ENCODE measurements around the gene NSMCE4A.
"Not testable (repeated sequence)": the region's sequence is repeated elsewhere in the genome, so short reads cannot be mapped to it uniquely, and the experiment has no call there.

NSMCE4A gene

GRCh38 chr10:121974535-121975294, at the start of gene NSMCE4A:
Gene NSMCE4A, minus strand, starts transcription at chr10:121975217. Its CDS starts 52 bp downstream, at chr10:121975165.
- DNase-seq, result peak; percentile 25

- DNase-seq, result not testable (repeated sequence)
These were observed 48.2 kb upstream of the NSMCE4A start for GRCh38 chr10:122023257-122023656.

GRCh38 chr10:122022276-122022675, 47.3 kb upstream of the NSMCE4A start:
- no peak for DNase-seq

GRCh38 chr10:122021828-122022227, 46.8 kb upstream of the NSMCE4A start:
- no peak for DNase-seq

- no peak for DNase-seq
These were observed 46.4 kb upstream of the NSMCE4A start for GRCh38 chr10:122021379-122021778.

- DNase-seq, result no peak
These were observed 45.2 kb upstream of the NSMCE4A start for GRCh38 chr10:122020226-122020625.

GRCh38 chr10:122019414-122019975, 44.5 kb upstream of the NSMCE4A start:
- DNase-seq, result peak; percentile 58

GRCh38 chr10:122018951-122019413, 44.0 kb upstream of the NSMCE4A start:
- DNase-seq, result peak; percentile 35

GRCh38 chr10:122018491-122018890, 43.5 kb upstream of the NSMCE4A start:
- DNase-seq, result no peak

GRCh38 chr10:122017926-122018325, 42.9 kb upstream of the NSMCE4A start:
- not testable (repeated sequence) for DNase-seq

GRCh38 chr10:122014652-122015248, 39.7 kb upstream of the NSMCE4A start:
- no peak for DNase-seq

GRCh38 chr10:122013311-122013780, 38.3 kb upstream of the NSMCE4A start:
- no peak for DNase-seq

GRCh38 chr10:122012731-122013130, 37.7 kb upstream of the NSMCE4A start:
- DNase-seq, result no peak

- no peak for DNase-seq
These were observed 35.5 kb upstream of the NSMCE4A start for GRCh38 chr10:122010405-122011050.

GRCh38 chr10:122007415-122007814, 32.4 kb upstream of the NSMCE4A start:
- no peak for DNase-seq

GRCh38 chr10:122001698-122002097, 26.7 kb upstream of the NSMCE4A start:
- no peak for DNase-seq

- no peak for DNase-seq
These were observed 24.3 kb upstream of the NSMCE4A start for GRCh38 chr10:121999301-121999700.

- DNase-seq, result no peak
These were observed 23.4 kb upstream of the NSMCE4A start for GRCh38 chr10:121998462-121998861.

- peak; percentile 41 for DNase-seq
These were observed 19.5 kb upstream of the NSMCE4A start for GRCh38 chr10:121994429-121994941.

- DNase-seq, result not testable (repeated sequence)
These were observed 16.7 kb upstream of the NSMCE4A start for GRCh38 chr10:121991727-121992126.

- no peak for DNase-seq
These were observed 15.1 kb upstream of the NSMCE4A start for GRCh38 chr10:121990015-121990677.
